Spleen (tissue), 7 donors: ENCODE results near the gene PI4K2A.

Source experiments
- POLR2A ChIP-seq, 3 donors: fragments of 450-650 bp; IDR thresholded peaks; one replicate each; pipeline ENCODE4 v1.5.1; 2017; ENCODE audit warnings: antibody characterized with exemption in 3 of 3, mild to moderate bottlenecking in 1 of 3
- POLR2AphosphoS5 ChIP-seq, 3 donors: sonication (generic); formaldehyde crosslinking; IDR thresholded peaks; one replicate each; pipeline ENCODE4 v1.5.1; 2017; ENCODE audit warnings: antibody characterized with exemption in 3 of 3
- TF ChIP-seq, protein P1 (sequence below), 11 experiments: fragments of 200-600 bp in 7 of 11; fragments of 450-650 bp in 4 of 11; sonication (generic) in 4 of 11; IDR thresholded peaks in 8 of 11; conservative IDR thresholded peaks in 3 of 11; 1 replicate in 7 of 11; 2 replicates in 4 of 11; pipeline versions ENCODE4 v1.4.0 to v1.8.0; 2016 to 2021; ENCODE audit warnings: antibody characterized with exemption in 11 of 11, inconsistent platforms in 4 of 11, mild to moderate bottlenecking in 1 of 11
- donor health status: DM: no; HTN: no; CAD: no; lungs with moderate emphysema.
- donor health status: DM: no; HTN: no; CAD: no.
- donor health status: DM: no; HTN: no; CAD: no.

DNA sequence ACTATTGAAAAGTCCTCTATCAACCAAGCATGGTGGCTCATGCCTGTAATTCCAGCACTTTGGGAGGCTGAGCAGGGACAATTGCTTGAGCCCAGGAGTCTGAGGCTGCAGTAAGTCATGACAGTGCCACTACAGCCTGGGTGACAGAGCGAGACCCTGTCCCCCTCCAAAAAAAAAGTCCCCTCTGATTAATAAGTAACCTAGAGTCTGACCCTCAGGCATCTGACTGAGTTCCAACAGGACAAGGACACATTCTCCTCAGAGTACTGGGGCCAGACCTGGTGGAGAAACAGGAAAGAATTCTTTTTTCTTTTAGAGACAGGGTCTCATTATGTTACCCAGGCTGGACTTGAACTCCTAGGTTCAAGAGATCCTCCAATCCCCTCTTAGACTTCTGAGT is 17.2 kb upstream of the PI4K2A start:
- TF ChIP-seq, protein P1, sequence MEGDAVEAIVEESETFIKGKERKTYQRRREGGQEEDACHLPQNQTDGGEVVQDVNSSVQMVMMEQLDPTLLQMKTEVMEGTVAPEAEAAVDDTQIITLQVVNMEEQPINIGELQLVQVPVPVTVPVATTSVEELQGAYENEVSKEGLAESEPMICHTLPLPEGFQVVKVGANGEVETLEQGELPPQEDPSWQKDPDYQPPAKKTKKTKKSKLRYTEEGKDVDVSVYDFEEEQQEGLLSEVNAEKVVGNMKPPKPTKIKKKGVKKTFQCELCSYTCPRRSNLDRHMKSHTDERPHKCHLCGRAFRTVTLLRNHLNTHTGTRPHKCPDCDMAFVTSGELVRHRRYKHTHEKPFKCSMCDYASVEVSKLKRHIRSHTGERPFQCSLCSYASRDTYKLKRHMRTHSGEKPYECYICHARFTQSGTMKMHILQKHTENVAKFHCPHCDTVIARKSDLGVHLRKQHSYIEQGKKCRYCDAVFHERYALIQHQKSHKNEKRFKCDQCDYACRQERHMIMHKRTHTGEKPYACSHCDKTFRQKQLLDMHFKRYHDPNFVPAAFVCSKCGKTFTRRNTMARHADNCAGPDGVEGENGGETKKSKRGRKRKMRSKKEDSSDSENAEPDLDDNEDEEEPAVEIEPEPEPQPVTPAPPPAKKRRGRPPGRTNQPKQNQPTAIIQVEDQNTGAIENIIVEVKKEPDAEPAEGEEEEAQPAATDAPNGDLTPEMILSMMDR (IDR thresholded peaks at IDR 0.05 in 8 of 11, conservative IDR thresholded peaks at IDR 0.05 in 3 of 11), result no peak
- no peak for TF ChIP-seq POLR2AphosphoS5 (IDR thresholded peaks at IDR 0.05)
- TF ChIP-seq POLR2A (IDR thresholded peaks at IDR 0.05), result no peak
